NCI-H2227 (cell line): ENCODE results near the gene CYP20A1.

ENCODE experiments used
- DNase-seq: peaks from one replicate; lab custom pipeline; 2025; ENCODE audit not compliant: unreplicated experiment; lab: John Stamatoyannopoulos, UW

CYP20A1 gene

GRCh38 chr2:203354966-203355365 is 116.1 kb downstream of the CYP20A1 start:
- DNase-seq: no peak
